GM19452 (cell line): Measurements from ENCODE around the gene CELA1.
A peak's percentile ranks its signal among the peaks of the same experiment; 100 is the strongest.
"Not testable (repeated sequence)": the region's sequence is repeated elsewhere in the genome, so short reads cannot be mapped to it uniquely, and the experiment has no call there.

Source experiments
- ATAC-seq: cut with Tn5 transposase; IDR thresholded peaks from one replicate; pipeline ENCODE4 v1.9.1; 2021; ENCODE audit not compliant: unreplicated experiment

The CELA1 gene

GRCh38 chr12:51345681-51346080, 798 bp downstream of the CELA1 start:
- ATAC-seq = no peak

GRCh38 chr12:51343201-51343600, 3.3 kb downstream of the CELA1 start:
- ATAC-seq = no peak

- no peak for ATAC-seq
Observed at GRCh38 chr12:51342416-51342815, 4.1 kb downstream of the CELA1 start.

- ATAC-seq = no peak
Observed at GRCh38 chr12:51341251-51342007, 5.0 kb downstream of the CELA1 start.

- ATAC-seq = no peak
Observed at GRCh38 chr12:51339750-51340149, 6.7 kb downstream of the CELA1 start.

GRCh38 chr12:51337336-51337735, 9.1 kb downstream of the CELA1 start:
- ATAC-seq = not testable (repeated sequence)

- no peak for ATAC-seq
Observed at GRCh38 chr12:51335931-51336330, 10.5 kb downstream of the CELA1 start.

GRCh38 chr12:51334764-51335163, 11.7 kb downstream of the CELA1 start:
- no peak for ATAC-seq

- no peak for ATAC-seq
Observed at GRCh38 chr12:51333536-51333935, 12.9 kb downstream of the CELA1 start.

- no peak for ATAC-seq
Observed at GRCh38 chr12:51330186-51330585, 16.3 kb downstream of the CELA1 start.

- no peak for ATAC-seq
Observed at GRCh38 chr12:51329742-51330141, 16.7 kb downstream of the CELA1 start.

- ATAC-seq = no peak
Observed at GRCh38 chr12:51328587-51328986, 17.9 kb downstream of the CELA1 start.

GRCh38 chr12:51326698-51327439, 19.6 kb downstream of the CELA1 start:
- ATAC-seq = peak; percentile 46

- no peak for ATAC-seq
Observed at GRCh38 chr12:51324953-51325352, 21.5 kb downstream of the CELA1 start.

GRCh38 chr12:51323966-51324895, 22.2 kb downstream of the CELA1 start, which contains the start of gene BIN2:
BIN2 (minus strand) TSS chr12:51324174; CDS start chr12:51324102, 72 bp downstream.
- peak; percentile 57 for ATAC-seq

GRCh38 chr12:51323317-51323960, 23.0 kb downstream of the CELA1 start:
- ATAC-seq = peak; percentile 35

- no peak for ATAC-seq
Observed at GRCh38 chr12:51322452-51322851, 24.0 kb downstream of the CELA1 start.

- no peak for ATAC-seq
Observed at GRCh38 chr12:51321882-51322281, 24.6 kb downstream of the CELA1 start.

- no peak for ATAC-seq
Observed at GRCh38 chr12:51320695-51321320, 25.7 kb downstream of the CELA1 start.

GRCh38 chr12:51320311-51320694, 26.2 kb downstream of the CELA1 start:
- ATAC-seq = no peak
